Measurements from ENCODE around the gene MORN5. TPM values are rescaled to one million over a fixed set of nuclear protein-coding genes. Genes with fewer than 3 reads are reported as not detected.

MORN5 gene
- total and polyA plus RNA-seq, 2 experiments from 2014 or later, result not detected

GRCh38 chr9:122126331-122127261 is 33.1 kb upstream of the MORN5 start (continued):
- no peak for TF ChIP-seq JUNB (IDR thresholded peaks at IDR 0.05; ENCODE audit: unreplicated experiment)
- peak in 1 of 2 experiments; percentile 16; a peak in 1 of 4 replicates for TF ChIP-seq CTCF (conservative IDR thresholded peaks at IDR 0.05; ENCODE audit: low read depth in 2 of 2)

GRCh38 chr9:122127396-122127798 is 32.3 kb upstream of the MORN5 start:
- no peaks in the 10 kb centered on the region for H3K79me2 ChIP-seq (replicated peaks; ENCODE audit: insufficient read depth)
- peaks cover 50% of the 10 kb centered on the region for H3K27me3 Mint-ChIP-seq (ENCODE audit: insufficient read depth, low read depth, poor library complexity)
- H2AFZ ChIP-seq, result no peak overlapping the region
- peak; percentile 2; the same call in 1 of the 3 replicates for ATAC-seq
- H3K36me3 Mint-ChIP-seq (ENCODE audit: low read depth), result no peaks in the 10 kb centered on the region
- H3K27ac Mint-ChIP-seq, result no peak overlapping the region
- peaks cover 32% of the 10 kb centered on the region for H3K4me1 Mint-ChIP-seq
- peak overlapping the region; percentile 59; the same call in 2 of the 3 replicates for H3K4me3 Mint-ChIP-seq
- H3K36me3 ChIP-seq (ENCODE audit: insufficient read depth), result no peaks in the 10 kb centered on the region
- no peaks in the 10 kb centered on the region for H3F3A ChIP-seq (replicated peaks; ENCODE audit: low read depth)
- no peak overlapping the region for H3K27ac ChIP-seq (ENCODE audit: low read depth)
- no peaks in the 10 kb centered on the region for H4K20me1 ChIP-seq (replicated peaks; ENCODE audit: insufficient read depth)
- no peak for TF ChIP-seq ZNF331 (CRISPR knock-in tag; IDR thresholded peaks at IDR 0.05; ENCODE audit: low read depth)
- peak in 1 of 2 experiments; percentile 23; a peak in 1 of 4 replicates for TF ChIP-seq CTCF (conservative IDR thresholded peaks at IDR 0.05; ENCODE audit: low read depth in 2 of 2)
- TF ChIP-seq ZNF462 (CRISPR knock-in tag; IDR thresholded peaks at IDR 0.05), result no peak
- no peak for TF ChIP-seq REST (IDR thresholded peaks at IDR 0.05; ENCODE audit: unreplicated experiment)
- no peak for TF ChIP-seq CREB1 (CRISPR knock-in tag; IDR thresholded peaks at IDR 0.05; ENCODE audit: low read depth)
- TF ChIP-seq NANOG (IDR thresholded peaks at IDR 0.05; ENCODE audit: borderline replicate concordance), result no peak
- no peak for TF ChIP-seq JUNB (IDR thresholded peaks at IDR 0.05; ENCODE audit: unreplicated experiment)
- TF ChIP-seq EZH2phosphoT487 (IDR thresholded peaks at IDR 0.05; ENCODE audit: unreplicated experiment), result no peak
- H3K27me3 ChIP-seq (ENCODE audit: insufficient read depth), result peaks cover 34% of the 10 kb centered on the region
- peak overlapping the region; percentile 89 for H3K4me2 ChIP-seq
- H3K4me3 ChIP-seq, result peak overlapping the region; percentile 77
- H3K4me1 ChIP-seq (ENCODE audit: insufficient read depth), result peaks cover 28% of the 10 kb centered on the region
- H3K9me2 ChIP-seq (ENCODE audit: insufficient read depth), result no peaks in the 10 kb centered on the region
- DNase-seq (ENCODE audit: low spot score), result no peak
- no peaks in the 10 kb centered on the region; the same call in 2 of the 3 replicates for H3K9me3 Mint-ChIP-seq
